H4 (cell line): ENCODE data around the gene RPA4. TPM values are rescaled to one million over a fixed set of nuclear protein-coding genes. Genes with fewer than 3 reads are reported as not detected.

Experiments used
- total RNA-seq: library from RNA; depleted of rRNA; stranded (reverse); fragments of >200 nt; shearing (Covaris generic); gene quantifications from 2 replicates; pipeline ENCODE4 v1.2.3, GENCODE V29; 2014; rRNA removed

Gene RPA4
- total RNA-seq, 1 experiment from 2014 or later, result not detected

Other genes starting within 250 kb of the RPA4 start
- gene DIAPH2, start 199.1 kb upstream of the RPA4 start, total RNA-seq, result 4.1 and 6.3 TPM in 2 replicates